B cell (primary cell): Measurements from ENCODE around the gene SEMA3F. TPM values are rescaled to one million over a fixed set of nuclear protein-coding genes. Genes with fewer than 3 reads are reported as not detected.

Source experiments
- ATAC-seq: fragments of 200-7000 bp; cut with Tn5 transposase; one replicate; pipeline ENCODE4 v1.10.0; 2021; ENCODE audit warnings: low read depth, mild to moderate bottlenecking, moderate number of reproducible peaks, moderate library complexity
- CTCF ChIA-PET: fragments of 350-600 bp; sonication (Branson Sonifier 250); formaldehyde crosslinking; loops from one replicate; lab custom pipeline; 2021; ENCODE audit warnings: antibody characterized with exemption, inconsistent platforms; lab: Charles Lee
- POLR2A ChIA-PET: fragments of 350-600 bp; sonication (Branson Sonifier 250); formaldehyde crosslinking; loops from one replicate; lab custom pipeline; 2021; ENCODE audit warnings: antibody characterized with exemption; lab: Charles Lee
- DNase-seq: peaks from one replicate; pipeline ENCODE4 v3.0.0; 2013
- H2AFZ ChIP-seq: 2 replicates; pipeline ENCODE4 v1.6.1; 2012; ENCODE audit warnings: mild to moderate bottlenecking, low read depth, low read length; ENCODE audit not compliant: insufficient read depth, poor library complexity, severe bottlenecking
- H3K27ac ChIP-seq, 2 donors: 1 replicate in 1 of 2; 2 replicates in 1 of 2; pipeline ENCODE4 v1.5.1; 2012 to 2013; ENCODE audit warnings: low read length in 2 of 2, mild to moderate bottlenecking in 2 of 2, moderate library complexity in 1 of 2
- H3K27me3 ChIP-seq, 4 experiments: fragments of 200-600 bp in 1 of 4; sonication (generic) in 1 of 4; replicated peaks in 1 of 4; 1 replicate in 2 of 4; 2 replicates in 2 of 4; pipeline versions ENCODE4 v1.6.1 to v1.7.0; 2013 to 2016; ENCODE audit warnings: low read length in 3 of 4, mild to moderate bottlenecking in 2 of 4, mixed read lengths in 1 of 4, moderate library complexity in 1 of 4; ENCODE audit not compliant: insufficient read depth in 4 of 4, control insufficient read depth in 3 of 4; ENCODE audit errors: control extremely low read depth in 1 of 4
- H3K36me3 ChIP-seq, 2 experiments: replicated peaks in 1 of 2; 1 replicate in 1 of 2; 2 replicates in 1 of 2; pipeline versions ENCODE4 v1.6.1 to v1.7.1; 2013; ENCODE audit warnings: low read length in 1 of 2; ENCODE audit not compliant: insufficient read depth in 2 of 2, control insufficient read depth in 1 of 2; ENCODE audit errors: control extremely low read depth in 1 of 2, extremely low read depth in 1 of 2
- H3K4me1 ChIP-seq, 2 donors: fragments of 200-600 bp in 1 of 2; sonication (generic) in 1 of 2; 1 replicate in 1 of 2; 2 replicates in 1 of 2; pipeline versions ENCODE4 v1.5.1 to v1.6.1; 2013 to 2017; ENCODE audit warnings: low read length in 2 of 2; ENCODE audit not compliant: control insufficient read depth in 2 of 2, insufficient read depth in 2 of 2
- H3K4me2 ChIP-seq: replicated peaks from 2 replicates; pipeline ENCODE3; 2012; ENCODE audit warnings: mild to moderate bottlenecking, low read depth, low read length; ENCODE audit not compliant: poor library complexity, severe bottlenecking
- H3K4me3 ChIP-seq, 5 experiments: fragments of 200-600 bp in 1 of 5; sonication (generic) in 1 of 5; 1 replicate in 3 of 5; 2 replicates in 2 of 5; pipeline versions ENCODE4 v1.5.1 to v1.7.0; 2011 to 2016; ENCODE audit warnings: low read length in 4 of 5, mild to moderate bottlenecking in 4 of 5, low read depth in 2 of 5, control low read depth in 1 of 5, moderate library complexity in 1 of 5; ENCODE audit not compliant: insufficient read depth in 1 of 5; ENCODE audit errors: control extremely low read depth in 1 of 5, extremely low read depth in 1 of 5
- H3K79me2 ChIP-seq: fragments of 200-600 bp; sonication (generic); one replicate; pipeline ENCODE4 v1.6.0; 2016; ENCODE audit warnings: low read length; ENCODE audit not compliant: control insufficient read depth, insufficient read depth
- H3K9ac ChIP-seq: fragments of 200-600 bp; sonication (generic); 2 replicates; pipeline ENCODE4 v1.6.1; 2017; ENCODE audit warnings: mild to moderate bottlenecking, low read length, moderate library complexity
- H3K9me3 ChIP-seq, 3 donors: one replicate each; pipeline versions ENCODE4 v1.6.1 to v1.7.1; 2013; ENCODE audit warnings: low read length in 2 of 3; ENCODE audit not compliant: control insufficient read depth in 2 of 3, insufficient read depth in 1 of 3; ENCODE audit errors: control extremely low read depth in 1 of 3
- H4K20me1 ChIP-seq: 2 replicates; pipeline ENCODE4 v1.6.0; 2012; ENCODE audit warnings: mild to moderate bottlenecking, low read length; ENCODE audit not compliant: insufficient read depth, control insufficient read depth, poor library complexity, severe bottlenecking
- H3K27ac Mint-ChIP-seq: one replicate; pipeline ENCODE4 v1.8.0; 2021; ENCODE audit warnings: mixed read lengths
- H3K27me3 Mint-ChIP-seq: one replicate; pipeline ENCODE4 v1.8.0; 2021; ENCODE audit warnings: mixed read lengths
- H3K4me1 Mint-ChIP-seq: one replicate; pipeline ENCODE4 v1.8.0; 2021; ENCODE audit warnings: mixed read lengths
- H3K4me3 Mint-ChIP-seq: one replicate; pipeline ENCODE4 v1.8.0; 2021; ENCODE audit warnings: mixed read lengths
- H3K9me3 Mint-ChIP-seq: one replicate; pipeline ENCODE4 v1.8.0; 2022; ENCODE audit warnings: mixed read lengths; ENCODE audit not compliant: insufficient read depth
- CTCF ChIP-seq: fragments of 200-600 bp; IDR thresholded peaks from one replicate; pipeline ENCODE4 v1.8.0; 2022; ENCODE audit warnings: antibody characterized with exemption, mild to moderate bottlenecking
- EZH2 ChIP-seq: IDR thresholded peaks from 2 replicates; pipeline ENCODE4 v1.6.1; 2012; ENCODE audit warnings: borderline replicate concordance, low read depth, mild to moderate bottlenecking, moderate library complexity, low read length; ENCODE audit not compliant: insufficient read depth, poor library complexity, severe bottlenecking
- WGBS: methylation state at CpG from one replicate; pipeline ENCODE4 v1.1.5; 2013; ENCODE audit warnings: missing lambda C conversion rate; ENCODE audit not compliant: insufficient coverage; 5-methylcytosine and 5-hydroxymethylcytosine counted together
- intact Hi-C: fragments of 100-400 bp; cut with micrococcal nuclease; formaldehyde crosslinking; loops from one replicate; pipeline ENCODE4 v1.10.0; 2022
- polyA plus RNA-seq: library from polyadenylated mRNA; depleted of rRNA; stranded (reverse); fragments of >200 nt; gene quantifications from 2 replicates; pipeline ENCODE4 v1.2.3, GENCODE V29; 2012
- total RNA-seq, 2 donors: library from RNA; stranded (reverse); fragments of 120-200 nt in 1 of 2; gene quantifications; 1 replicate in 1 of 2; 2 replicates in 1 of 2; pipeline versions ENCODE4 v1.2.3 to v1.2.4, GENCODE V29; 2013 to 2022

Gene SEMA3F
- total and polyA plus RNA-seq, 2 donors (not counting 1 experiment from before 2014, with no cell fraction given), result 0.27 TPM; not detected in 1

GRCh38 chr3:50150404-50150750, 4.7 kb upstream of the SEMA3F start:
- Histone ChIP-seq H2AFZ (no peak overlapping the region), H3K9ac (no peak overlapping the region), H3K27me3 (peaks cover 0 to 19% (median 6%) of the 10 kb centered on the region in 4 experiments), H3K36me3 (no peaks in the 10 kb centered on the region), H3K9me3 (no peaks in the 10 kb centered on the region), H3K79me2 (no peaks in the 10 kb centered on the region), H4K20me1 (peaks cover under 1% of the 10 kb centered on the region), H3K4me2 (no peak overlapping the region), H3K27ac (no peak overlapping the region), H3K4me3 (no peak overlapping the region), H3K4me1 (peaks cover 7 to 8% of the 10 kb centered on the region in 2 donors)
- TF ChIP-seq CTCF (no peak), EZH2 (no peak)
- Mint-ChIP-seq H3K4me1 (peaks cover 9% of the 10 kb centered on the region), H3K9me3 (no peaks in the 10 kb centered on the region), H3K27me3 (peaks cover 24% of the 10 kb centered on the region), H3K4me3 (no peak overlapping the region), H3K27ac (no peak overlapping the region)
- intact Hi-C loops, result no loop called here
- ATAC-seq, result no peak
- ChIA-PET POLR2A (no interaction called here), CTCF (no interaction called here)
- DNase-seq, result no peak
- WGBS, result 93% methylated on average over 1 of the region's 1 CpG

GRCh38 chr3:50150863-50151686, 4.0 kb upstream of the SEMA3F start:
- H3K4me3 ChIP-seq, result no peak overlapping the region
- no peak overlapping the region for H3K4me3 Mint-ChIP-seq
- intact Hi-C loops, result no loop called here
- H3K27ac ChIP-seq, result no peak overlapping the region
- no peaks in the 10 kb centered on the region for H3K36me3 ChIP-seq
- no peaks in the 10 kb centered on the region for H3K9me3 Mint-ChIP-seq
- DNase-seq, result no peak
- peaks cover 7% of the 10 kb centered on the region for H4K20me1 ChIP-seq
- ChIA-PET POLR2A (no interaction called here), CTCF (no interaction called here)
- no peak overlapping the region for H3K4me2 ChIP-seq
- WGBS, result 93% methylated on average over 11 of the region's 18 CpGs
- peaks cover 14 to 15% of the 10 kb centered on the region in 2 donors for H3K4me1 ChIP-seq
- H2AFZ ChIP-seq, result no peak overlapping the region
- H3K27me3 ChIP-seq, result peaks cover 0 to 26% (median 9%) of the 10 kb centered on the region in 4 experiments
- H3K9me3 ChIP-seq, result peaks cover 0 to 5% (median 0%) of the 10 kb centered on the region in 3 donors
- no peaks in the 10 kb centered on the region for H3K79me2 ChIP-seq
- peaks cover 15% of the 10 kb centered on the region for H3K4me1 Mint-ChIP-seq
- H3K9ac ChIP-seq, result no peak overlapping the region
- H3K27ac Mint-ChIP-seq, result no peak overlapping the region
- TF ChIP-seq EZH2 (no peak), CTCF (no peak)
- ATAC-seq, result no peak
- H3K27me3 Mint-ChIP-seq, result peaks cover 29% of the 10 kb centered on the region
